Measurements from ENCODE around the gene MBD4.

Gene MBD4

DNA sequence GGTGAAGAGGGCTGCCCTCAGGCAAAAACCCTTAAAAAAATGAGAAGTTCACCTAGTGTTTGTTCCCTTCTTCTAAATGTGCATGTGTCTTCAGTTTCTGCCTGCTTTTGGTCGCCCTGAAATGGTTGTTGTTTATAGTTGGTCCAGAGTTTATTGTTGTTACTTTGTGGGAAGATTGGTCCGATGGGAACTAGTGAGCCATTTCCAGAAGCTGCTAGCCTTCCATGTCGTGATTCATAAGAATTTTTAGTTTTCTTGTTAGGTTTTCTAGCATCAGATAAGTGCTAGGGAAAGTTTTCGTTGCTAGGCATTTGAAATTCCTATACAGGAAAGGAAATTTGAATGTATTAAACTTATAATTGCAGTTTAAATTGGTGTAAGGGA, 34.0 kb upstream of the MBD4 start:
- TF ChIP-seq, protein P1, sequence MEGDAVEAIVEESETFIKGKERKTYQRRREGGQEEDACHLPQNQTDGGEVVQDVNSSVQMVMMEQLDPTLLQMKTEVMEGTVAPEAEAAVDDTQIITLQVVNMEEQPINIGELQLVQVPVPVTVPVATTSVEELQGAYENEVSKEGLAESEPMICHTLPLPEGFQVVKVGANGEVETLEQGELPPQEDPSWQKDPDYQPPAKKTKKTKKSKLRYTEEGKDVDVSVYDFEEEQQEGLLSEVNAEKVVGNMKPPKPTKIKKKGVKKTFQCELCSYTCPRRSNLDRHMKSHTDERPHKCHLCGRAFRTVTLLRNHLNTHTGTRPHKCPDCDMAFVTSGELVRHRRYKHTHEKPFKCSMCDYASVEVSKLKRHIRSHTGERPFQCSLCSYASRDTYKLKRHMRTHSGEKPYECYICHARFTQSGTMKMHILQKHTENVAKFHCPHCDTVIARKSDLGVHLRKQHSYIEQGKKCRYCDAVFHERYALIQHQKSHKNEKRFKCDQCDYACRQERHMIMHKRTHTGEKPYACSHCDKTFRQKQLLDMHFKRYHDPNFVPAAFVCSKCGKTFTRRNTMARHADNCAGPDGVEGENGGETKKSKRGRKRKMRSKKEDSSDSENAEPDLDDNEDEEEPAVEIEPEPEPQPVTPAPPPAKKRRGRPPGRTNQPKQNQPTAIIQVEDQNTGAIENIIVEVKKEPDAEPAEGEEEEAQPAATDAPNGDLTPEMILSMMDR (conservative IDR thresholded peaks at IDR 0.05; ENCODE audit: control insufficient read depth, insufficient read depth, low read depth, low read length) = no peak
- no peak for DNase-seq (ENCODE audit: low read depth)
- no peak overlapping the region for H3K4me3 ChIP-seq (ENCODE audit: control insufficient read depth, low read depth, low read length)

DNA sequence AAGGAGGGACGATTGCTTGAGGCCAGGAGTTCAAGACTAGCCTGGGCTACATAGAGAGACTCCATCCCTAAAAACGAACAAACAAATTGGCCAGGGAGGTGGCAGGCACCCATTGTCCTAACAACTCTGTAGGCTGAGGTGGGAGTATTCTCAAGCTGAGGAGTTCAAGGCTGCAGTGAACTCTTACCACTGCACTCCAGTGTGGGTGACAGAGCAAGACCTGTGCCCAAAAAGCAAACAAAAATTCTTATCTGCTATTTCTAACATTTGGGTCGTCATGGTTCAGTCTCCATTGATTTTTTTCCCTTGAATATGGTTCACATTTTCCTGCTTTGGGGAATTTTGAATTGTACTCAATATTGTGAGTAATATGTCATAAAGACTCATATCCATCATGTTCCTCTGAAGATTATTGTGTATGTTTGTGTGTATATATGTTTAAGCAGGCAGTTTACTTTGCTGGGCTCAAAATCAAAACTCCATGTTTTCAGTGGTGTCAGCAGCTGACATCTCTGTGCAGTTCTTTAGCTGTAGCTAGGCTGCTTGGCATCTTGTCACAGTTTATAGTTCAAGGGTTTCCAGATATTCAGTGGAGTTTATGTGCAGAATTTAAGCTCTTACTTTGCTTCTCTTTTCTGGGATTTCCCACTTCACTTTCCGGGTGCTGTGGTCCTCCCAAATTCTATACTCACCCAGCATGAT, 33.5 kb upstream of the MBD4 start:
- H3K4me3 ChIP-seq (ENCODE audit: control insufficient read depth, low read depth, low read length) = no peak overlapping the region
- TF ChIP-seq, protein P1 (conservative IDR thresholded peaks at IDR 0.05; ENCODE audit: control insufficient read depth, insufficient read depth, low read depth, low read length) = no peak
- DNase-seq (ENCODE audit: low read depth) = no peak

DNA sequence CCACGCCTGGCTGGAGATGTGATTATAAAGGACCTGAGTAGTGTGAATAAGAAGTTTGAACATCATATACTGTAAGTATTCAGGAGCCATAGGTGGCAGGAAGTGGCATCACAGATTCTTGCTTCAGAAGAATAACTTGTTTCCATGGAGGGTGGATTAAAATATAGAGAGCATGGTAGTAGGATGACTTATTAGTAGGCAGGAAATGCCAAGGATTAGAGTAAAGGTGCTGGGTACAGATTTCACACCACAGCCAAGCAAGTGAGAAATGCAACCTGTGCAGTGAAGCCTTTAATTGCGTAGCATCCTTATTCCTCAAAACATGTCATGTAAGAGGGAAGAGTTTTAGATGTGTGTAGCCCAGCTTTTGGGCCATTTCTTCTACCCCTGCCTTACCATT, 31.1 kb upstream of the MBD4 start:
- DNase-seq (ENCODE audit: low read depth) = no peak
- no peak overlapping the region for H3K4me3 ChIP-seq (ENCODE audit: control insufficient read depth, low read depth, low read length)
- TF ChIP-seq, protein P1 (conservative IDR thresholded peaks at IDR 0.05; ENCODE audit: control insufficient read depth, insufficient read depth, low read depth, low read length) = no peak

DNA sequence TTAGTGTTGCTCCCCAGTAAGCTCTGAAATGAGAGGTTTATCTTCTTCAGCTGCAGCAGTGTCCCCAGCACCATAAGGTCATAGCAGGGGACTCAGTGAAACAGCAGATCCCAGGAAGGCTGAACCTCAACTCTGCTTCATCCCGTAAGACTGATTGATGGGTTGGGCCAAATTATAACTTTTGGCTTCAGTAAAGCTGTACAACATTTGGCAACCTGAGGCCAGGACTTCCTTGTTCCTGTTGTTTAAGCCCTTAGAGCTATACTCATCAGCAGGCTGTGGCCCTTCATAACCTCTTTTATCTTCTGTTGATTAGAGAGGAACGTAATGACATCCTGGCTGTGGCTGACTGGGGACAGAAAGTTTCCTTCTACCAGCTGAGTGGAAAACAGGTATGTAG, 29.3 kb upstream of the MBD4 start:
- no peak for DNase-seq (ENCODE audit: low read depth)
- TF ChIP-seq, protein P1 (conservative IDR thresholded peaks at IDR 0.05; ENCODE audit: control insufficient read depth, insufficient read depth, low read depth, low read length) = no peak

DNA sequence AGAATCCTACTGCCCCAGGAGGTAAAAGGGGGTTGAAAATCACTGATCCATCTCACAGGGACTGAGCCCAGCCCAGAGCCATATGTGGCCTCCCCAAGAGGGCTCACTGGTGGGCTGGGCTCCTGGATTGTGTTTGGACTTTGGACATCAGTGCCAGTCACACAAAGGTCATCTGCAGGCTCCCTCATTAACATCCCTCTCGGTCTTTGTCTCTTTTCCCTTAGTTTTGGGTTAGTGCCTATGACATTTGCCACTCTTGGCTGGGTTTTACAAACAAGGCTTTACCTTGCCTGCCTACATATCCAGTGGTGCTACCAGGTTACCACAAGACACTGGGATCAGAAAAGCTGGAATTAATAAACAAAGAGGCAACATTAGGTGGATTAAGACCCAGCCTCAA, 28.2 kb upstream of the MBD4 start:
- no peak overlapping the region for H3K4me3 ChIP-seq (ENCODE audit: control insufficient read depth, low read depth, low read length)
- TF ChIP-seq, protein P1 (conservative IDR thresholded peaks at IDR 0.05; ENCODE audit: control insufficient read depth, insufficient read depth, low read depth, low read length) = no peak
- no peak for DNase-seq (ENCODE audit: low read depth)

More for the DNA sequence above, 29.3 kb upstream of the MBD4 start:
- no peak overlapping the region for H3K4me3 ChIP-seq (ENCODE audit: control insufficient read depth, low read depth, low read length)

DNA sequence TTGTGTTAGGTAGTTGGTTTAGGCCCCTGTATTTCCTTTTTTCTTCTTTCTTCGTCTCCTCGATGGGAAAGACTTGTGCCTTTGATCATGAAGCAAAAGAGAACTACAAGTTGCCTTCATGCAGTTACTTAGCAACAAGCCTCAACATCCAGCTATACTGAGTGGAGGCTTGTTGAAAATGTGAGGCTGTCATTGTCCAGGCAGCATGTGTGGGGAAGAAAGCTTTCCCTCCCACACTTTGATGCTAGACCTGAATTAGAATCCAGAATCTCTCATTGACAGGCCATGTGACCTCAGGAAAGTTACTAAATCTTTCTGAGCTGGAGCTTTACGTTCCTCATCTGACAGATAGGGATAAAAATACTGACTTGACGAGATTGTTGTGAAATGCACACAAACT, 24.0 kb upstream of the MBD4 start:
- H3K4me3 ChIP-seq (ENCODE audit: control insufficient read depth, low read depth, low read length) = no peak overlapping the region
- no peak for DNase-seq (ENCODE audit: low read depth)
- TF ChIP-seq, protein P1 (conservative IDR thresholded peaks at IDR 0.05; ENCODE audit: control insufficient read depth, insufficient read depth, low read depth, low read length) = no peak

DNA sequence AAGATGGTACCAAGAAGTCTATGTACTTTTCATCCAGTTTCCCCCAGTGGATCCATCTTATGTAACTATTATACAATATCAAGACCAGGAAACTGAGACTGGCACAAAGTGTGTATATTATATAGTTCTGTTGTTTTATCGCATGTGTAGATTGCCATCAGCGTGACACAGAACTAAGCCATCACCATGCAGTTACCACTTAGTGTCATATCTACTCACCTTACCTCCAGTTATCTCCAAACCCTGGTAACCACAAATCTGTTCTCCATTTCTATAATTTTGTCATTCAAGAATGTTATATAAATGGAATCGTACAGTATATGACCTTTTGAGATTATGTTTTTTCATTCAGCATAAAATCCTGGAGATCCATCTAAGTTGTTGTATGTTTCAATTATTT, 23.3 kb upstream of the MBD4 start:
- TF ChIP-seq, protein P1 (conservative IDR thresholded peaks at IDR 0.05; ENCODE audit: control insufficient read depth, insufficient read depth, low read depth, low read length) = no peak
- DNase-seq (ENCODE audit: low read depth) = no peak
- no peak overlapping the region for H3K4me3 ChIP-seq (ENCODE audit: control insufficient read depth, low read depth, low read length)

Measured in fibroblast of mammary gland (primary cell).